K562 (cell line): ENCODE results near the gene RAP1GDS1. TPM values are rescaled to one million over a fixed set of nuclear protein-coding genes. Genes with fewer than 3 reads are reported as not detected.

Experiments used
- ATAC-seq: fragments of 200-7000 bp; cut with Tn5 transposase; 3 replicates; pipeline ENCODE4 v1.9.1; 2020; ENCODE audit warnings: moderate library complexity
- BruUV-seq: library from RNA; stranded (reverse); fragments of 400-500 nt; replicated peaks from 2 replicates; lab custom pipeline; 2021; lab: Mats Ljungman, UMichigan
- CTCF ChIA-PET: fragments of 300-600 bp; formaldehyde crosslinking; extraction: SDS; loops from one replicate; lab custom pipeline; 2021; ENCODE audit warnings: low intra/inter-chr PET ratio; lab: Yijun Ruan, JAX
- POLR2A ChIA-PET: fragments of 300-600, 350-650 bp; sonication (Branson Sonifier 250); formaldehyde crosslinking; extraction: SDS; loops from one replicate; lab custom pipeline; 2021; ENCODE audit warnings: antibody characterized with exemption, inconsistent platforms; lab: Yijun Ruan, JAX
- DNase-seq, 4 experiments: peaks; one replicate each; pipeline versions ENCODE4 v3.0.0 to v3.0.0-alpha.2; 2011 to 2018; ENCODE audit warnings: low spot score in 3 of 4, mixed read lengths in 3 of 4; ENCODE audit errors: extremely low read depth in 1 of 4
- FAIRE-seq: peaks from 2 replicates; lab custom pipeline; 2011; peaks lifted over from hg19 to GRCh38; lab: Jason Lieb, UNC
- H2AFZ ChIP-seq: 2 replicates; pipeline ENCODE4 v1.6.0; 2011; ENCODE audit warnings: low read depth, low read length, control low read depth, inconsistent platforms
- H3K27ac ChIP-seq: fragments of 200-600 bp; 3 replicates; pipeline ENCODE4 v1.8.0; 2011; ENCODE audit warnings: low read depth, mild to moderate bottlenecking, control low read depth, inconsistent platforms, low read length, moderate library complexity, mixed read lengths; ENCODE audit errors: extremely low read depth
- H3K27me3 ChIP-seq, 2 experiments: fragments of 300-600 bp in 1 of 2; 2 replicates in 1 of 2; 3 replicates in 1 of 2; pipeline versions ENCODE4 v1.6.0 to v1.8.0; 2011; ENCODE audit warnings: inconsistent platforms in 2 of 2, low read length in 2 of 2, mild to moderate bottlenecking in 1 of 2, mixed read lengths in 1 of 2, moderate library complexity in 1 of 2; ENCODE audit not compliant: control insufficient read depth in 2 of 2, insufficient read depth in 2 of 2
- H3K36me3 ChIP-seq: fragments of 300-600 bp; 3 replicates; pipeline ENCODE4 v1.8.0; 2011; ENCODE audit warnings: mild to moderate bottlenecking, low read length, inconsistent platforms; ENCODE audit not compliant: control insufficient read depth, insufficient read depth
- H3K4me1 ChIP-seq, 2 experiments: fragments of 200-600 bp in 1 of 2; replicated peaks in 1 of 2; 2 replicates in 1 of 2; 3 replicates in 1 of 2; pipeline versions ENCODE4 v1.5.1 to v1.8.0; 2011; ENCODE audit warnings: inconsistent platforms in 2 of 2, low read length in 2 of 2, mild to moderate bottlenecking in 1 of 2, mixed read lengths in 1 of 2, moderate library complexity in 1 of 2; ENCODE audit not compliant: control insufficient read depth in 2 of 2, insufficient read depth in 2 of 2
- H3K4me2 ChIP-seq: 2 replicates; pipeline ENCODE4 v1.6.1; 2011; ENCODE audit warnings: low read length, control low read depth, inconsistent platforms, mixed read lengths; ENCODE audit not compliant: insufficient read depth
- H3K4me3 ChIP-seq: fragments of 200-600 bp; sonication (generic), shearing (Covaris generic); 2 replicates; pipeline ENCODE4 v1.5.1; 2016; ENCODE audit warnings: control low read depth, inconsistent platforms
- H3K79me2 ChIP-seq: fragments of 200-600 bp; 3 replicates; pipeline ENCODE4 v1.8.0; 2011; ENCODE audit warnings: low read length, inconsistent platforms; ENCODE audit not compliant: control insufficient read depth, insufficient read depth
- H3K9ac ChIP-seq, 2 experiments: 2 replicates each; pipeline versions ENCODE4 v1.6.0 to v1.6.1; 2011; ENCODE audit warnings: low read depth in 2 of 2, low read length in 2 of 2, control low read depth in 1 of 2, inconsistent platforms in 1 of 2, mild to moderate bottlenecking in 1 of 2, mixed read lengths in 1 of 2; ENCODE audit not compliant: insufficient read depth in 1 of 2
- H3K9me1 ChIP-seq: one replicate; pipeline ENCODE4 v1.6.0; 2011; ENCODE audit warnings: inconsistent platforms, mild to moderate bottlenecking, low read length, moderate library complexity; ENCODE audit not compliant: control insufficient read depth, insufficient read depth
- H3K9me3 ChIP-seq: replicated peaks from 2 replicates; pipeline ENCODE4 v1.5.1; 2011; ENCODE audit warnings: low read depth, low read length, inconsistent platforms; ENCODE audit not compliant: control insufficient read depth, insufficient read depth
- H4K20me1 ChIP-seq: replicated peaks from 2 replicates; pipeline ENCODE4 v1.6.1; 2011; ENCODE audit warnings: low read length, inconsistent platforms, mixed read lengths; ENCODE audit not compliant: control insufficient read depth, insufficient read depth
- DACH1 ChIP-seq: fragments of 450-650 bp; IDR thresholded peaks from 2 replicates; pipeline ENCODE4 v1.6.1; 2018; ENCODE audit not compliant: partially characterized antibody
- HDAC2 ChIP-seq: fragments of 450-650 bp; IDR thresholded peaks from 2 replicates; pipeline ENCODE4 v1.6.1; 2016; ENCODE audit warnings: mild to moderate bottlenecking
- HMGN3 ChIP-seq: IDR thresholded peaks from 2 replicates; pipeline ENCODE4 v1.6.1; 2011; ENCODE audit warnings: borderline replicate concordance, low read depth, mild to moderate bottlenecking, mixed read lengths, low read length; ENCODE audit not compliant: insufficient read length; ENCODE audit errors: extremely low read depth
- KDM5B ChIP-seq: fragments of 200-600 bp; sonication (generic); IDR thresholded peaks from 2 replicates; pipeline ENCODE4 v1.6.1; 2012; ENCODE audit warnings: low read depth, mild to moderate bottlenecking, moderate library complexity, low read length, control low read depth, inconsistent platforms; ENCODE audit not compliant: insufficient replicate concordance
- KLF1 ChIP-seq: fragments of 450-650 bp; IDR thresholded peaks from 2 replicates; pipeline ENCODE4 v1.6.1; 2016; ENCODE audit warnings: missing genetic modification characterization, missing compliant biosample characterization
- SAP30 ChIP-seq: fragments of 200-600 bp; sonication (generic); IDR thresholded peaks from 2 replicates; pipeline ENCODE4 v1.6.1; 2012; ENCODE audit warnings: borderline replicate concordance, low read depth, mild to moderate bottlenecking, moderate library complexity, low read length, control low read depth, inconsistent platforms; ENCODE audit not compliant: insufficient read depth, poor library complexity, severe bottlenecking
- TAF15 ChIP-seq: fragments of 200-400 bp; formaldehyde crosslinking; IDR thresholded peaks from 2 replicates; pipeline ENCODE4 v1.6.1; 2017; ENCODE audit warnings: mild to moderate bottlenecking, low read depth, low read length, moderate library complexity
- TBP ChIP-seq: optimal IDR thresholded peaks from 2 replicates; pipeline ENCODE3; 2011; ENCODE audit warnings: low read depth, low read length, improper control_type of control experiment
- U2AF2 ChIP-seq: fragments of 200-400 bp; formaldehyde crosslinking; optimal IDR thresholded peaks from 2 replicates; pipeline ENCODE3; 2017; ENCODE audit warnings: low read depth, mild to moderate bottlenecking, low read length
- ZNF197 ChIP-seq: fragments of 200-800 bp; sonication (Bioruptor generic); IDR thresholded peaks from 2 replicates; pipeline ENCODE4 v1.6.1; 2016; ENCODE audit warnings: low read depth, missing genetic modification characterization, missing compliant biosample characterization
- ZNF764 ChIP-seq: fragments of 250-450 bp; sonication (Bioruptor Pico); IDR thresholded peaks from 2 replicates; pipeline ENCODE4 v1.4.0; 2020; ENCODE audit warnings: low read depth, mild to moderate bottlenecking, moderate library complexity
- WGBS: fragments of 100-300 bp; shearing (Covaris generic); methylation state at CpG from one replicate; pipeline ENCODE4 v1.1.6; 2016; ENCODE audit warnings: low coverage, mixed read lengths; ENCODE audit not compliant: insufficient coverage; ENCODE audit errors: missing lambda C conversion rate; 5-methylcytosine and 5-hydroxymethylcytosine counted together
- in situ Hi-C: fragments of 300-500 bp; cut with MboI; formaldehyde crosslinking; loops from 4 replicates; pipeline ENCODE4 v1.15.0; 2018; ENCODE audit warnings: inconsistent platforms, mixed read lengths
- intact Hi-C: fragments of 100-400 bp; cut with micrococcal nuclease; formaldehyde crosslinking; loops from 2 replicates; pipeline ENCODE4 v1.14.2; 2022
- polyA plus RNA-seq, 8 experiments: library from polyadenylated mRNA; depleted of rRNA in 4 of 8; stranded (reverse) in 5 of 8; unstranded in 3 of 8; fragments of >200 nt; fragmentation: Nextera tagmentation in 2 of 8; fragmentation: Illumina TruSeq in 1 of 8; extraction: Ambion mirVana in 2 of 8; extraction: Trizol in 1 of 8; gene quantifications; 2 replicates each; pipeline versions ENCODE4 v1.2.1 to v1.2.3, GENCODE V29; 2011 to 2014; ENCODE audit warnings: inconsistent platforms in 1 of 8, missing spikeins in 1 of 8
- total RNA-seq, 7 experiments: library from RNA; depleted of rRNA in 6 of 7; stranded (reverse); fragments of >200 nt in 6 of 7; fragmentation: Illumina TruSeq in 2 of 7; extraction: Trizol in 2 of 7; gene quantifications; 2 replicates each; pipeline versions ENCODE4 v1.2.1 to v1.2.3, GENCODE V29; 2011 to 2021; ENCODE audit warnings: low replicate concordance in 1 of 7
- TF ChIP-seq, protein P1 (sequence below): fragments of 450-650 bp; IDR thresholded peaks from 2 replicates; pipeline ENCODE4 v1.6.1; 2016
- TF ChIP-seq, protein P2 (sequence below): IDR thresholded peaks from 2 replicates; pipeline ENCODE4 v1.6.1; 2012; ENCODE audit warnings: low read depth, low read length, improper control_type of control experiment, borderline replicate concordance
- TF ChIP-seq, protein P3 (sequence below): sonication (generic); formaldehyde crosslinking; IDR thresholded peaks from 2 replicates; pipeline ENCODE4 v1.8.1; 2022; ENCODE audit warnings: missing genetic modification reagents
- TF ChIP-seq, protein P4 (sequence below): sonication (generic); formaldehyde crosslinking; IDR thresholded peaks from 2 replicates; pipeline ENCODE4 v1.8.0; 2022; ENCODE audit warnings: mild to moderate bottlenecking, missing genetic modification reagents, borderline replicate concordance

RAP1GDS1 gene
- total and polyA plus RNA-seq, 9 of the 15 experiments (the other 6 are each of a cell fraction or from before 2014, with no cell fraction given): 27.2 to 55.6 (median 31.5) TPM

DNA sequence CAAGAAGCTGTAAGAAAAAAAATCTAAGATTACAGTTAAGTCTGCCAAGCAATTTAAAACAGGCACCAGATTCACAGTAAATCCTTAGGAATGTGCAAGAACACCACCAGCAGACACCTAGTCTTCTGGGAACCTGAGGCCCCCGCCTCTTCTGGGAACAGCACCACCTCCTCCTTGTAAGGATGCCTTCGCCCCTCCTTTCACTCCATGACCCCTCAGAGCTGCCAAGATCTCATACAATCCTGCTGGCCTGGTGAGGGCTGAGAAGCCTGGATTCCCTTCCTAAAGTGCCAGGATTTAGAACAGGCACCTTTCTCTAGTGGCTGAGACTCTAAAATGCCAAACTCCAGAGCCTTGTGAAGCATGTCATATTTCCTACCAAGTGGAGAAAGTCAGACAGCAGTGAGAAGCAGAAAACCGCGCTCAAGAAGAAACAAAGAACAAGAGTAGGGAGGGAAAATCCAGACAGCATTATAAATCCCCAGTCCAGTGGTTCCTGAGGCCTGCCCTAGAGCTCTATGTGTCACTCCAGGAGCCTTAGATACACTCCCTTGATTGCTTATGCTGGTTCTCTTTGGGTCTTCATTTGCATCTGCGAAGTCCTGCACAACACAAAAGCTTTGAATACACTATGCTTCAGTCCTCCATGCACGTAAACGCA, 230.8 kb downstream of the RAP1GDS1 start:
- POLR2A ChIA-PET: no interaction called here
- DNase-seq (no peak), ATAC-seq (0 out of 3 replicates have a peak, but pooled peaks have one; percentile 22), FAIRE-seq (peak; percentile 35)
- in situ Hi-C loops (no loop called here), intact Hi-C loops (no loop called here)
- no TSS peak for BruUV-seq
- Histone ChIP-seq H3K27me3 (peaks cover 4 to 8% of the 10 kb centered on the region in 2 experiments; a peak in 2 of 5 replicates), H3K79me2 (no peaks in the 10 kb centered on the region), H3K27ac (no peak overlapping the region), H3K4me1 (no peaks in the 10 kb centered on the region; a peak in 1 of 5 replicates), H3K36me3 (no peaks in the 10 kb centered on the region), H3K9me3 (no peaks in the 10 kb centered on the region), H3K4me2 (no peak overlapping the region), H3K9ac (no peak overlapping the region), H3K9me1 (no peaks in the 10 kb centered on the region), H4K20me1 (no peaks in the 10 kb centered on the region), H3K4me3 (no peak overlapping the region), H2AFZ (no peak overlapping the region)
- CTCF ChIA-PET: no interaction called here
- 33% methylated on average over 7 of the region's 7 CpGs for WGBS
- TF ChIP-seq SAP30 (no peak), HMGN3 (no peak), DACH1 (no peak), U2AF2 (no peak), TBP (no peak), KLF1 (no peak), TAF15 (no peak), ZNF764 (CRISPR knock-in tag) (no peak), ZNF197 (CRISPR knock-in tag) (no peak), KDM5B (no peak), HDAC2 (no peak)
- TF ChIP-seq, protein P1, sequence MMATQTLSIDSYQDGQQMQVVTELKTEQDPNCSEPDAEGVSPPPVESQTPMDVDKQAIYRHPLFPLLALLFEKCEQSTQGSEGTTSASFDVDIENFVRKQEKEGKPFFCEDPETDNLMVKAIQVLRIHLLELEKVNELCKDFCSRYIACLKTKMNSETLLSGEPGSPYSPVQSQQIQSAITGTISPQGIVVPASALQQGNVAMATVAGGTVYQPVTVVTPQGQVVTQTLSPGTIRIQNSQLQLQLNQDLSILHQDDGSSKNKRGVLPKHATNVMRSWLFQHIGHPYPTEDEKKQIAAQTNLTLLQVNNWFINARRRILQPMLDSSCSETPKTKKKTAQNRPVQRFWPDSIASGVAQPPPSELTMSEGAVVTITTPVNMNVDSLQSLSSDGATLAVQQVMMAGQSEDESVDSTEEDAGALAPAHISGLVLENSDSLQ: no peak
- TF ChIP-seq, protein P2, sequence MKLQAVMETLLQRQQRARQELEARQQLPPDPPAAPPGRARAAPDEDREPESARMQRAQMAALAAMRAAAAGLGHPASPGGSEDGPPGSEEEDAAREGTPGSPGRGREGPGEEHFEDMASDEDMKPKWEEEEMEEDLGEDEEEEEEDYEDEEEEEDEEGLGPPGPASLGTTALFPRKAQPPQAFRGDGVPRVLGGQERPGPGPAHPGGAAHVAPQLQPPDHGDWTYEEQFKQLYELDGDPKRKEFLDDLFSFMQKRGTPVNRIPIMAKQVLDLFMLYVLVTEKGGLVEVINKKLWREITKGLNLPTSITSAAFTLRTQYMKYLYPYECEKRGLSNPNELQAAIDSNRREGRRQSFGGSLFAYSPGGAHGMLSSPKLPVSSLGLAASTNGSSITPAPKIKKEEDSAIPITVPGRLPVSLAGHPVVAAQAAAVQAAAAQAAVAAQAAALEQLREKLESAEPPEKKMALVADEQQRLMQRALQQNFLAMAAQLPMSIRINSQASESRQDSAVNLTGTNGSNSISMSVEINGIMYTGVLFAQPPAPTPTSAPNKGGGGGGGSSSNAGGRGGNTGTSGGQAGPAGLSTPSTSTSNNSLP: no peak
- TF ChIP-seq, protein P3, sequence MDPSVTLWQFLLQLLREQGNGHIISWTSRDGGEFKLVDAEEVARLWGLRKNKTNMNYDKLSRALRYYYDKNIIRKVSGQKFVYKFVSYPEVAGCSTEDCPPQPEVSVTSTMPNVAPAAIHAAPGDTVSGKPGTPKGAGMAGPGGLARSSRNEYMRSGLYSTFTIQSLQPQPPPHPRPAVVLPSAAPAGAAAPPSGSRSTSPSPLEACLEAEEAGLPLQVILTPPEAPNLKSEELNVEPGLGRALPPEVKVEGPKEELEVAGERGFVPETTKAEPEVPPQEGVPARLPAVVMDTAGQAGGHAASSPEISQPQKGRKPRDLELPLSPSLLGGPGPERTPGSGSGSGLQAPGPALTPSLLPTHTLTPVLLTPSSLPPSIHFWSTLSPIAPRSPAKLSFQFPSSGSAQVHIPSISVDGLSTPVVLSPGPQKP: no peak
- TF ChIP-seq, protein P4, sequence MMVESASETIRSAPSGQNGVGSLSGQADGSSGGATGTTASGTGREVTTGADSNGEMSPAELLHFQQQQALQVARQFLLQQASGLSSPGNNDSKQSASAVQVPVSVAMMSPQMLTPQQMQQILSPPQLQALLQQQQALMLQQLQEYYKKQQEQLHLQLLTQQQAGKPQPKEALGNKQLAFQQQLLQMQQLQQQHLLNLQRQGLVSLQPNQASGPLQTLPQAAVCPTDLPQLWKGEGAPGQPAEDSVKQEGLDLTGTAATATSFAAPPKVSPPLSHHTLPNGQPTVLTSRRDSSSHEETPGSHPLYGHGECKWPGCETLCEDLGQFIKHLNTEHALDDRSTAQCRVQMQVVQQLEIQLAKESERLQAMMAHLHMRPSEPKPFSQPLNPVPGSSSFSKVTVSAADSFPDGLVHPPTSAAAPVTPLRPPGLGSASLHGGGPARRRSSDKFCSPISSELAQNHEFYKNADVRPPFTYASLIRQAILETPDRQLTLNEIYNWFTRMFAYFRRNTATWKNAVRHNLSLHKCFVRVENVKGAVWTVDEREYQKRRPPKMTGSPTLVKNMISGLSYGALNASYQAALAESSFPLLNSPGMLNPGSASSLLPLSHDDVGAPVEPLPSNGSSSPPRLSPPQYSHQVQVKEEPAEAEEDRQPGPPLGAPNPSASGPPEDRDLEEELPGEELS: no peak
